ENCODE data around the gene ARG2. TPM values are rescaled to one million over a fixed set of nuclear protein-coding genes. Genes with fewer than 3 reads are reported as not detected.

The ARG2 gene
- total RNA-seq, 3 donors from 2014 or later, result 2.9 to 5.2 (median 4.4) TPM

GRCh38 chr14:67673451-67673850 is 53.7 kb downstream of the ARG2 start:
- Histone ChIP-seq H3K36me3 (no peaks in the 10 kb centered on the region), H3K4me3 (peak overlapping the region; percentile 81 to 99 (median 87)), H3K9me3 (no peaks in the 10 kb centered on the region), H3K27ac (peak overlapping the region in 1 of 2 donors; percentile 99), H3K4me1 (peaks cover 0 to 16% of the 10 kb centered on the region in 2 donors), H3K27me3 (no peaks in the 10 kb centered on the region)
- TF ChIP-seq POLR2A (IDR thresholded peaks at IDR 0.05) (no peak), POLR2AphosphoS5 (IDR thresholded peaks at IDR 0.05) (no peak), CTCF (IDR thresholded peaks at IDR 0.05) (no peak)
- DNase-seq (ENCODE audit: low spot score in 2 of 2), result no peak
- intact Hi-C loops (cut with DNase I; ENCODE audit: low total_unique reads), result no loop called here

GRCh38 chr14:67674139-67674479 is 54.4 kb downstream of the ARG2 start:
- no peaks in the 10 kb centered on the region for H3K9me3 ChIP-seq
- TF ChIP-seq POLR2A (IDR thresholded peaks at IDR 0.05) (no peak), POLR2AphosphoS5 (IDR thresholded peaks at IDR 0.05) (no peak), CTCF (IDR thresholded peaks at IDR 0.05) (no peak)
- DNase-seq (ENCODE audit: low spot score in 2 of 2), result peak; percentile 40 to 68
- H3K27ac ChIP-seq, result peak overlapping the region; percentile 99
- peaks cover 0 to 16% of the 10 kb centered on the region in 2 donors for H3K4me1 ChIP-seq
- no peaks in the 10 kb centered on the region for H3K27me3 ChIP-seq
- intact Hi-C loops (cut with DNase I; ENCODE audit: low total_unique reads), result no loop called here
- H3K36me3 ChIP-seq, result no peaks in the 10 kb centered on the region
- peak overlapping the region; percentile 81 to 99 (median 87) for H3K4me3 ChIP-seq

- H3K9me3 ChIP-seq, result no peaks in the 10 kb centered on the region
- TF ChIP-seq CTCF (IDR thresholded peaks at IDR 0.05) (no peak), POLR2AphosphoS5 (IDR thresholded peaks at IDR 0.05) (peak; percentile 33 to 69 (median 64)), POLR2A (IDR thresholded peaks at IDR 0.05) (no peak)
These were observed 54.9 kb downstream of the ARG2 start, which contains the start of gene VTI1B for GRCh38 chr14:67674480-67675218. VTI1B (minus strand) TSS chr14:67674632; CDS start chr14:67674489, 143 bp downstream.

GRCh38 chr14:67675219-67675582 is 55.5 kb downstream of the ARG2 start:
- TF ChIP-seq CTCF (IDR thresholded peaks at IDR 0.05) (no peak), POLR2A (IDR thresholded peaks at IDR 0.05) (no peak), POLR2AphosphoS5 (IDR thresholded peaks at IDR 0.05) (no peak)
- intact Hi-C loops (cut with DNase I; ENCODE audit: low total_unique reads), result no loop called here
- H3K36me3 ChIP-seq, result no peaks in the 10 kb centered on the region

More at GRCh38 chr14:67674480-67675218, 54.9 kb downstream of the ARG2 start, which contains the start of gene VTI1B:
- peak; percentile 56 to 67 for DNase-seq (ENCODE audit: low spot score in 2 of 2)
- H3K27me3 ChIP-seq, result no peaks in the 10 kb centered on the region
- peak within 1 kb of the TSS; percentile 81 to 99 (median 87) for H3K4me3 ChIP-seq
- H3K4me1 ChIP-seq, result peaks cover 0 to 16% of the 10 kb centered on the region in 2 donors
- H3K36me3 ChIP-seq, result no peaks in the 10 kb centered on the region
- intact Hi-C loops (cut with DNase I; ENCODE audit: low total_unique reads), result no loop called here
- H3K27ac ChIP-seq, result peak within 1 kb of the TSS; percentile 99

GRCh38 chr14:67679006-67679405 is 59.3 kb downstream of the ARG2 start:
- H3K4me3 ChIP-seq, result no peak overlapping the region
- H3K9me3 ChIP-seq, result no peaks in the 10 kb centered on the region
- H3K4me1 ChIP-seq, result no peaks in the 10 kb centered on the region
- H3K36me3 ChIP-seq, result no peaks in the 10 kb centered on the region
- intact Hi-C loops (cut with DNase I; ENCODE audit: low total_unique reads), result no loop called here
- no peak for DNase-seq (ENCODE audit: low spot score in 2 of 2)
- H3K27me3 ChIP-seq, result no peaks in the 10 kb centered on the region
- TF ChIP-seq POLR2A (IDR thresholded peaks at IDR 0.05), result no peak
- no peak for TF ChIP-seq CTCF (IDR thresholded peaks at IDR 0.05)
- no peak for TF ChIP-seq POLR2AphosphoS5 (IDR thresholded peaks at IDR 0.05)
- H3K27ac ChIP-seq, result no peak overlapping the region

More at GRCh38 chr14:67675219-67675582, 55.5 kb downstream of the ARG2 start:
- Histone ChIP-seq H3K4me3 (peak overlapping the region; percentile 81 to 99 (median 87)), H3K9me3 (no peaks in the 10 kb centered on the region), H3K4me1 (peaks cover 0 to 16% of the 10 kb centered on the region in 2 donors), H3K27me3 (no peaks in the 10 kb centered on the region), H3K27ac (peak overlapping the region; percentile 99)
- DNase-seq (ENCODE audit: low spot score in 2 of 2), result no peak
